NCI-H146 treated with DMSO at 0.1 percent for 48 hours (cell line): Measurements from ENCODE around the gene ASPG.

Experiments used
- DNase-seq: peaks from one replicate; lab custom pipeline; 2025; ENCODE audit not compliant: unreplicated experiment; lab: John Stamatoyannopoulos, UW

Gene ASPG

DNA sequence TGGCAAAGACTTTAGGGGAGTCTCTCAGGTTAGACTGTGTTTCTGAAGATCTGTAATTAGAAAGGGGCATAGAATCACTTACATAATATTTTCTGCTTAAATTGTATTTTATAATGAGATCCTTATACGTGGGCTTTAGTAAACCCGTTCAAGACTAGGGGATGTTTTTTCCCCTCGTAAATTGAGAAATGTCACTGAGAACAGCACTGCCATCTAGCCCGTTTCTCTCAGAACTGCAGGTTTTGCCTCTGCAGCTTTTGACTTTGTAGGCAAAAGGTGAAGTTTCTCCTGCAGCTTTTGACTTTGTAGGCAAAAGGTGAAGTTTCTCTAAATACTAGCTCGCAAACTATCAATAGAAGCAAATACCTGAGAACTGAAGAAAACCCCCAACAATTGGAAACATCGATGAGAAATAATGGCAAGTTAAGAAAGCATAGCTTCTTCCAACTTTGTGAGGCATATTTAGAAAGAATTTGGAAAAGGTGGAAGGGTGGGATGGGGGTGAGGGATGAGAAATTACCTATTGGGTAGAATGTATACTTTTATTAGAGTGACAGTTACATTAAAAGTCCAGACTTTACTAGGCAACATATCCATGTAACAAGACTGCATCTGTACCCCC, 9.9 kb upstream of the ASPG start:
- DNase-seq: no peak

DNA sequence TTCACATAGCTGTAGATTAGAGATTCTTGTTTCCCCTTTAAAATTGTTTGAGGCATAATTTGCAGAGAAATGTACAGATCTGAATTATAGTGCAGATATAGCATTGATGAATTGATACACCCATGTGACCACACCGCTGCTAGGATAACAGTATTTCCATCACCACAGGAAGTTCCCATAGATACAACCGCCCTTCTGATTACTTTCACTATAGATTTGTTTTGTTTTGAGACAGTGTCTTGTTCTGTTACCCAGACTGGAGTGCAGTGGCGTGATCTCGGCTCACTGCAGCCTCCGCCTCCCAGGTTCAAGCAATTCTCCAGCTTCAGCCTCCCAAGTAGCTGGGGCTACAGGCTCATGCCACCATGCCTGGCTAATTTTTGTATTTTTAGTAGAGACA, 8.8 kb upstream of the ASPG start:
- no peak for DNase-seq

DNA sequence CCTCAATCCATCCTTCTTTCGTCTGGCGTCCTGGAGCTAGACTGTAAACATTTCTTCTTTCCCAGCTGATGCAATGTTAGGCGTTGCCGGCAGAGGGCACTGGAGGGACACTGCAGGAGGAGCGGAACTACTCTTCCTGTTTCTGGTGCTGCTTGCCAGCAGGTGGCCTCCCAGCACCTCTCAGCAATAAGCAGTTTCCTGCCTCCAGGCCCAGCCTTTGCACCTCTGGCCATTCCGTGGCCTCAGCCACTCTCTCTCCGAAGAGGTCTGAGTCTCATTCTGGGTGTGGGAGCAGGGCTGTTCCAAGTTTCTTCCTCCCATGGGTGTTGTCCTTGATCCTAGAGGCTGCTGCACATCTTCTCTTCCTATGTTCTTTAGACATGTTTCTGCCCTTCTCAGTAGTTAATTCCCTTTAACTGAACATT, 7.5 kb upstream of the ASPG start:
- peak; percentile 75 for DNase-seq

DNA sequence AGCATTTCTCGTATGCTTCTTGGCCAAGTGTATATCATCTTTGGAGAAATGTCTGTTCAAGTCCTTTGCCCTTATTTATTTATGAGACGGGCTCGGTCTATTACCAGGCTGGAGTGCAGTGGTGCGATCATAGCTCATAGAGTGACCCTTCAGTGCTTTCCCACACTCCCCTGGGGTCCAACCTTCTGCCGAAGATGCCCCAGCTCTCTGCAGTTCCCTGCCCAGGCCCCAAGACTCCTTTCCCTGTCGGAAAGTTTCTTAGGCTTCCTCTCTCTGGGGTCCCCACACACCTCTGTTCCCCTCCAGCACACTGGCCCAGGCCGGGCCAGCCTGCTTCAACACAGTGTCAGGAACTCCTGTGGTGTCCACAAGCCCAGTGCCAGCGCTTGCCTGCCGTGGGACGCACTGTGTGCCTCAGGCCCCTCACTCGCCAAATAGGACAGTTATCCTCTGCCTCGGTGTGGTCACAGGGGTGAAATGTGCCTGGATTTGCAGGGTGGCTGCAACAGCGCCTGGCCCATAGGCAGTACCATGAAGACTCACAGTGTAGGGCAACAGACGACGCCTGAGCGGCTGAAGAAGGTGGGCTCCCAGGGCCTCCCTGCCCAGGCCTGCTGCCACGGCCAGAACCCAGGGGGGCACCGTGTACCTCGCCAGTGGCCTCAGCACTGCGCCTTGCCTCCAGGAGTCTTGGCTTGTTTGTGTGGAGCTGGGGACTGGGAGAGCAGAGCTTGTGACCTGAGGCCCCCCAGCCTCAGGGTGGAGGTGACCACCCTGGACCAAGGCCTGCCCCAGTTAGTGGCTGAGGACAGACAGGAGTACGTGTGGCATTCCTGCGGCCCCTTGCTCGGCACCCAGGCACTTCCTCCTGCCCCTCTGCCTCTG, 4.9 kb upstream of the ASPG start:
- DNase-seq: no peak

DNA sequence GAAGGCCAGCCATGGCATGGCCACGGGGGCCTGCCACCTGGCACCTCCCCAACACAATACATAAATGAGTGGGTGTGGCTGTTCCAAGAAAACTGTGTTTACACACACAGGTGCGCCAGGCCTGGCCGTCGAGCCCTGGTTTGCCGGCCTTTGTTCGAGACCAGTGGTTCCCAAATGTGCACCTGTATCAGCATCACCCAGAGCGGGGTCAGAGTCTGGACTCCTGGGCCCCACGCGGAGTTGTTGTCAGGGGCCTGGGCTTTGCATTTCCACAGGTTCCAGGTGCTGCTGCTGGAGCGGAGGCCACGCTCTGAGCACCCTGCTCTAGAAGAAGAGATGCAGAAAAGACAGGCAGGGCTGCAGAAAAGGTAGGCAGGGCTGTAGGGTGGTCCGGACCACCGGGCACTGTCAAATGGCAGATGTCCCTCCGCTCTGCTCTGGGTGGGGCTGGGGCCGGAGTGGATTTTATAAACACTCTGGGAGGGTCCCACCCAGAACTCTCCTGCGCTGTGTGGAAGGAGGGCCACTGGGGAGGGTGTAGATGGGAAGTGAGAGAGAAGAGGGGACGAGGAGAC, 4.2 kb upstream of the ASPG start:
- DNase-seq: no peak

DNA sequence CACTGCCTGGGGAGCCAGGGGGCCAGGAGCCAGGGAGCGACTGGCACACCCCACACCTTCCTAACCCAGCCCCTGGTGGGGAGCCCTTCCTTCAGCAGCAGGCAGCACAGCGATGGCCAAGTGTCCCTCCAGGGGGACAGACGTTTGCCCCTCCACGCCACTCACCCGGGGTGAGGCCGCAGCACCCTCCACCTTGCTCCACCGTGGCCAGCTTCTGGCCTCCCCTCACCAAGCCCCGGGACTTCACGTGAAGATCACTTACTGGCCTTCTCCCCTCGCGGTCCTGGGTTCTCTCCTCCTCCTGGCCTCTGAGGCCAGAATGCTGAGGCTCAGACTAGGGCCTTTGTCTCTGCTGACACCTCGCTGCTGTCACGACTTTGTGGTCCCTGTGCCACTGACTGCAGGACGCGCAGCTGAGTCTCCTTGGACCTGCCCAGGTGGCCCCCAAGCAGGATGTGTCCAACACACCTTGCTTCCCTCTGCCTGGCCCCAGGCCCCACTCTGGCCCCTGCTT, 3.5 kb upstream of the ASPG start:
- no peak for DNase-seq

DNA sequence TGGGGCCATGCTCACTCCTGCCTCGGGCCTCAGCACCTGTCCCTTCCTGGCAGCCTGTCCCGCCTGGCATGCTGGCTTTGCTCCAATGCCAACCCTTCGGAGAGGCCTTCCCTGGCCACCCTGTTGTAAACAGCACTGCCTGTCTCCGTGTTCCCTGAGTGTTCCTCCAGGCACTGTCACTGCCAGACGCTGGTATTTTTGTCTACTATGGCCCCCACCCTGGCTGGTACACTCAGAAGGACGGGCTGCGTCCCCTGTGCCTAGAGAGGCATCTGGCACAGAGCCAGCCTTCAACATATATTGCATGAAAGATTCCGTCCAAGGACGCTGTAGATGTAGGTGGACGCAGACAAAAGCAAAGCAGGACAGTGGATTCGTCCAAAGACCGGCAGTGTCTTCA, 2.7 kb upstream of the ASPG start:
- no peak for DNase-seq

DNA sequence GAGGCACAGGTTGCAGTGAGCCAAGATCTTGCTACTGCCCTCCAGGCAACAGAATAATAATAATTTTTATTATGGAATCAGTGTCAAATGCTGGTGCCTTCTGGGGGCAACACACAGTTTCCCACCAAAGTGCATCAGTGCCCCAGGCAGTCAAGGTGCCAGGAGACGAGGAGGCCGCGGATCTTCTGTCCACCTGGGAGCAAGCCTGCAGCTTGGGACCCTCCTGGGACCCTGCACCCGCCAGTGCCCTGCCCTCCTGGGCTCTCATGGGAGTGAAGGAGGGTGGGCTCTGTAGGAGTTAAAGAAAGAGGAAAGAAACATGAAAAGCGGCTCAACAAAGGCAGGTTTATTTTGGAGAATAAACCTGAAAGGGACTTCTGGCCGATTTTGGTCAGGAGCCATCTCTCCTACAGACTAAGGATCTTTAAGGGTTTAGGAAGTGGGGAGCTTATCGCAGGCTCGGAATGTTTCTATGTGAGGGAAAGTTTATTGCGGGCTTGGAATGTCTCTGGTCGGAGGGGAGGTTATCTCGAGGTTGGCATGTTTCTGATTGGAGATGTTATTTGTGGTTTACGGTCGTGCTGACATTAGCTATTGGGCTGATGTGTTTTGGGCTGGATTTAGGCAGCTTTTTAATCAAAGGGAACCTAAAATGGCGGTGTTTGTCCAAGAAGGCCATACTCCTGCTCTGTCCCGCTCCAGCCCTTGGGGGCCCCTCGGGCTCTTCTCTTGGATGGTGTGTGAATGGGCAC, 1.1 kb upstream of the ASPG start:
- DNase-seq: no peak

DNA sequence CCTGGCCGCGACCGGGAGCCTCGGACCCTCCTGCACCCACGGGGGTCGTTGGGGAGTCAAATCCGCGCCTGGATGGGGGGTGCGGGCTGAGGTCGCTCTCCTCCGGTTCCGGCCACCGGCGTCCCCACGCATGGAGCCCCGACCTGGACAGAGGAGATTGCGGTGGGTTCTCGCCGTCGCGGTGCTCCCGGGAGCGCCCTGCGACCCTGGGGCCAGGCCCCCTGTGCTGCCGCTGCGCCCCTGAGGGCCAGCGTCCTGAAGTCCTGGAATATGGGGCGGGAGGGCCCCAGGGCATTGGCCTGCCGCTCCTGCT, 345 bp downstream of the ASPG start:
- DNase-seq: no peak

DNA sequence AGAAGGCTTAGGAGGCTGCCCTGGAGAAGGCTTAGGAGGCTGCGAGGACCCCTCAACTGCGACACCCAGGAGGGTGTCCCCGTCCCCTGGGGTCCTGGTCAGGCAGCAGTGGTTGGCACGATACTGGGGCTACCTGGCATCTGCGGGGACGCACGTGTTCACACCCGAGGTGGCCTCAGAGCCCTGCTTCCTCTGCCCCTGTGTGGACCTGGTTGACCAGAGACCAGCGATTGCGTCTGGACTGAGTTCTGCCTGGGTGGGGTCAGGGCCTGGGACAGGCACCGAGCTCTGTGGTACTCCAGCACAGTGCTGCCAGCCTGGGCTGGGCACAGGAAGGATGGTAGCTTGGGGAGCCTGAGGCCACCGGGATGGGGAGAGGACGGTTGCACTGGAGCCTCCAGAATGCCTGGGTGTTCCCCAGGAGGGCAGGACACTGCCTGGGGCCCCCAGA, 735 bp downstream of the ASPG start:
- DNase-seq: no peak

DNA sequence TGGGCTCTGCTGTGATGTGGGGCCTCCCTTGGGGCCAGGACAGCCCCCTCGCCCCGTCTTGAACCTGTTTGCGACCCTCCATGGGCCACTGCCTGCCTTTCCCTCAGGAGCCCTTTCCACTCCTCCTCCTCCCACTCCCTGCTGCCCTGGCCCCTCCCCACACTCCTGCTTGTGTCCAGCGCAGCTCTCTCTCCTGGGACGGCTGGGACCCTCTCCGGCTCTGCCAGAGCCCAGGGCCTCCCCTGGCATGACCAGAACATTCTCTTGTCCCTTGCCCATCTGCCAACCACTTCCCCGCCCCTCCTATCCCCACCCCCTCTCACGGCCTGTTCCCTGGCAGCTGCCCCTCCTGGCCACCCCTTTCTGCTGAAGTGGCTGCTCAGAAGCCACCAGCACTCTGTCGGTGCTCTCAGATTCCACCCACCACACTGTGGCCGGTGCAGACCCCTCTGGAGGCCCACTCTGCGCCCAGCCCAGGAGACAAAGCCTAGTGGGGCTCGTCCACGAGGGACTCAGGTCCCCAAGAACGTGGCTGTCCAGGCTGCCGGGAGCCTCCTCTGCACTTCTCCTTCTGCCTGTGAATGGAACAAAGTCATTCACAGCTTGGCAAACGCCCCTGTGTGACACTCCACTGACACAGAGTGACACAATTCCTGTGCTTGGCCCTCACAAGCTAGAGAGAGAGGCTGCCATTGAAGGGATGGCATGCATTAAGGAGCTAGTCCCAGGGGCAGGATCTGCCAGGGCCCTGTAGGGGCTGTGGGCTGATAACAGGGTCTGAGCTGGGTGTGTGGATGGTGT, 1.4 kb downstream of the ASPG start:
- DNase-seq: no peak

DNA sequence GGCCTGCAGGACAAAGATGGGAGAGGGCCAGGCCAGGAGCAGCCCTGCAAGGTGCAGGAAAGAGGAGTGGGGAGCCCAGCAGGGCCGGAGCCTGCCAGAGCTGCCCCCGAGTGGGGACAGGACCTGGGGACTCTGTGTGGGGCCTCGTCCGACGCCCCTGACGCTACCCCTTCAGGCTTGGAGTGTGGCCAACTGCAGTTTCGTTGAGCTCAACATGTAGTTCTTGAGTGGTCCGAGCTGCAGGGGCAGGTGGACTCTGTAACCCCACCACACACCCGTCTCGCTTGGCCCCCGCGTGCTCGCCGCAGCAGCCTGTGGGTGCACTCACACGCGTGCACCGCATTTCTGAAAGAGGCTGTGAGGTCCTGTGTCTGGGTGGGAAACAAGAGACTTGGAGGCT, 2.0 kb downstream of the ASPG start:
- no peak for DNase-seq

DNA sequence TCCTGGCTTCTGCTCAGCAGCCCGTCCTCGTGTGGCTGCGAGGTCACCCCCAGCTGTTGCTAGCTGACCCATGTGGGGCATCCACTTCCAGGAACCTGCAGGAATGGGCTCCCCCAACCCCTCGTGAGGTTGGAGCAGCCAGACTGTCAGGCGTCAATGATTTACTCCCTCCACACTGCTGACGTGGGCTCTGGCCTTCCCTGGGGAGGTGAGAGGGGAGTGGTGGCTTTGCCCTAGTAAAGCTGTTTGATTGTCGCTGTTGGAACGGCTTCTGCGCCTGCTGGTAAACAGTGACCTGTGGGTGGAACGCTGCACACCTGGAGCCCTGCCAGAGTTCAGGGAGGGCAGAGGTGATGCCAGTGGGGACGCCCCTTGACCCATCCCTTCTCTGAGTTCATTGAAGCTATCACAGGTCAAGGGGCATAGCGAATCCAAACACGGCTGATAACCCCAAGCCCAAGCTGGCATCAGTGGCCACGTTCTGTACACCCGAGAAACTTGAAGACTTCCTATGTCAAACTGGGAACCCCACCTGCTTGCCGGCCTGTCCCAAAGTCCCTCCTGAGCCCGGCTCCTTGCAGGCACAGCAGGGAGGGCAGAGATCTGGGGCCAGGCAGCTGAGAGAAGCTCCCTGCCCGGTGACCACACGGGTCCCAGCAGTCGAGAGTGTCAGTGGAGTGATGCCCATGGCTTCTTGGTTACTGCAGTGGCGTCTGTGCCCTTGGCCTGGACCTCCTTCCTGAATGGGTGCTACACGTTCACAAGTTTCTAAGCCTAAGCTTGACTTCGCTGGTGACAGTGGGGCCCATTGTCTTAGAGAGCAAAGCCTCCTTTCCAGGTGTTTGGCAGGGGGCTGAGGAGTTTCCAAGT, 2.7 kb downstream of the ASPG start:
- no peak for DNase-seq

DNA sequence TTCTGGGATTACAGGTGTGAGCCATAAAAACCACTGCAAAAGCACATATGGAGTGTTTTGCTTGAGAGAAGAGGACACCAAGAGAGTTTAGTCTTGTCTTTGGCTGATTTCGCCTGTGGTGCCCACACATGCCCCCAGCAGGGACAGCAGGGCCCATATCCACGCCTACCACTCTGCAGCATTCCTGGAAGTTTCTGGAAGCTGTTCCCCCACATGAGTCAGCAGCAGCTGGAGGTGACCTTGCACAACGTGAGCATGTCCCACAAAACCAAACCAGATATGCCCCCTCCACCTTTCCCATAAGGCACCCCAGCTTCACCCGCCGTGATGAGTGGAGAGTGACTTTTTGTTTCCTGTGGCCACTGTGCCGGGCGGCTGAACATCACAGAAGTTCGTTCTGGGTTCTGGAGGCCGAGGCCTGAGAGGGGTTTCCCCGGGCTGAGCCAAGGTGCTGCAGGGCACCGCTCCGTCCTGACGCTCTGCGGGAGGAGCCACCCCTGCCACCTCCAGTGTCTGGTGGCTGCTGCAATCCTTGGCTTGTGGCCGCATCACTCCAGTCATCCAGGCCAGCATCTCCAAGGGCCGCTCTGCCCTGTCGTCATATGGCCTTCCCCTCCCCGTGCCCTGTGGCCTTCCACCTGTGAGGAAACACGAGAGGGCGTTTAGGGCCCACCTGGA, 4.7 kb downstream of the ASPG start:
- DNase-seq: no peak

DNA sequence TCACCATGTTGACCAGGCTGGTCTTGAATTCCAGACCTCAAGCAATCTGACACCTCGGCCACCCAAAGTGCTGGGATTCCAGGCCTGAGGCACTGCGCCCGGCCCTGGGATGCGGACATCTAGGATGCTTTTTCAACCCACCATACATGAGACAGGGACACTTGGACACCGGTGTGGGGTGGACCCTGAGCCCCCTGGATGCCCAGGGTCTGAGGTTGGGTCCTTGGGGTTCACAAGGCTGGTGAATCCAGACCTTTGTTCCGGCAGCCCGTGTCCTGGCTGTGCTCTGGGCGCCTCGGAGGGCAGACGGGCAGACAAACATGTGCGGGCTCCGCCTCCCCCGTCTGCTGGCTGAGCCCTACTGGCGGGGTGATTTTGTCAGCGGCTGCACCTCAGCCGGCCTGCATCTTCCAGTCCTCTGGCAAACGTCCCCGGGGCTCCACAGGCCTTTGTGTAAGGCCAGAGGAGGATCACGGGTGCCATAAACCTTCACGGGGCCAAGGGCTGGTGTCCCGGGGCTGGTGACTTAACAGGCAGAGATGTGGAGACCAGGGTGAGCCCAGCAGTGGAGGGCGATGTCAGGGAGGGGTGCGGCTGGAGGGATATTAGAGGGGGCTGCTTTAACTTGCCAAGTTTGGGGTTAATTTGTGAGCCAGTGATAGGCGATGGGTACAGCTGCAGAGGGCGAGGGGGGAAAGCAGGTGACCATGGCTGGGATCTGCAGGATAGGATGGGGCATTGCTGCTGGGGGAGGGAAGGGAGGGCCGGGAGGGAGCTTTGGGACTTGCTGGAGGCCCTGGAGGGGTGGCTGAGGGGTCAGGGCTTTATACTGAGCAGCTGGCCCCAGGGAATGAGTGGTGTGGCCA, 5.8 kb downstream of the ASPG start:
- no peak for DNase-seq

DNA sequence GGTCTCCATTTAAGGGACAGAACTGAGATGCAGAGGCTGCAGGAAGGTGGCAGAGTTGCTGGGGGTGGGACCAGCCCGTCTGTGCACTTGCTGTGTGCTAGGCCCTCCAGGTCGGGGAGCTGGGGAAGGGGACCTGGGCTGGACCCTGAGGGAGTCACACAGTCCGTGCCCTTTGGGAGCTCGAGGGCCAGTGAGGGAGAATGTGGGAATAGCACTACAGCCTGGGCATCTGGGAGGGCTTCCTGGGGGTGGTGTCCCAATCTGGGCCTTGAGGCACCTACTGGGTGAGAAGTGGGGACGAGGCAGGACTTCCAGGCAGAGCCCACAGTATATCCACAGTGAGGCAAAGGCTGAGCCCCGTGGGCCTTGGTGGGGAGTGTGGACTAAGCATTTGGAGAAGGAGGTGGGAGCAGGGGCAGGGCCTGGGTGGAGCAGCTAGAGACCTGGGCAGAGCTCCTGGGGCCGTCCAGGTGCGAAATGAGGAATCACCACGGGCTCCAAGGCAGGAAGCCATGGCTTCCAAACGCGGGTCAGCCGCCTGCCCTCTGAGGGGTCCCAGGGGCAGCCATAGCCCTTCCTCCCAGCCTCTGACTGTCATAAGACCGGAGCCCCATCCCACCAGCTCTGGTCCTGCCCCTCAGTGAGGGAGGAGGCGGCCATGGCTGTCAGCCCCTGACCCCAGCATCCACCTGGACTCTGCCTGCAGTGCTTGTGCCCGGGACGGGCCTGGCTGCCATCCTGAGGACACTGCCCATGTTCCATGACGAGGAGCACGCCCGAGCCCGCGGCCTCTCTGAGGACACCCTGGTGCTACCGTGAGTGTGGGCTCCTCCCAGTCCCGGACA, 6.6 kb downstream of the ASPG start:
- DNase-seq: no peak

DNA sequence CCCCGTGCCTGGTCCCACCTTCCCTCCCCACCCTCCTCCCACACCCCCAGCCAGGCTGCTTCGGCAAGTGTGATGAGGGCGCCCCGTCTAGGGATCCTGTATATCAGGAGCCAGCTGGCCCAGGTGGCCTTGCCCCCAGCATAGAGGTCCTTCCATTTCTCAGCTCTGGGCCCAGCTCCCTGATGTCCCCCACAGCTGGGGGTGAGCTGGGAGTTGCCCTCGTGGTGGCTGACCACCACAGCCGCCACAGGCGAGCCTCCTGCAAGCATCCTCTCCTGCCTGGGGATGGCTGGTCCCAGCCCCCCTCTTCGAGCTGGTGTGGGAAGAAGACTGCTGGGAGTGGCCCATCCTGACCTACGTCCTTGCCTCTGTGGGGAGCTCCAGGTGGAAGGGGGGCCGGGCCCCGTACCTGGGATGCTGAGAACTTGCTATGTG, 7.4 kb downstream of the ASPG start:
- no peak for DNase-seq
